Neural progenitor cell (in vitro differentiated cells): Measurements from ENCODE around the gene OR10X1. TPM values are rescaled to one million over a fixed set of nuclear protein-coding genes. Genes with fewer than 3 reads are reported as not detected.

Experiments used
- DNase-seq: peaks from one replicate; pipeline ENCODE4 v3.0.0-alpha.2; 2016; ENCODE audit warnings: low spot score
- H2AFZ ChIP-seq: fragments of 200-600 bp; sonication (generic); replicated peaks from 2 replicates; pipeline ENCODE4 v1.6.1; 2016; ENCODE audit warnings: antibody characterized with exemption
- H3F3A ChIP-seq: fragments of 200-600 bp; sonication (generic); 2 replicates; pipeline ENCODE4 v1.6.1; 2016; ENCODE audit warnings: antibody characterized with exemption, low read depth
- H3K27ac ChIP-seq: fragments of 200-600 bp; sonication (generic); 2 replicates; pipeline ENCODE4 v1.5.1; 2016; ENCODE audit warnings: mild to moderate bottlenecking
- H3K27me3 ChIP-seq: fragments of 200-600 bp; sonication (generic); 2 replicates; pipeline ENCODE4 v1.6.1; 2016; ENCODE audit warnings: mild to moderate bottlenecking, moderate library complexity
- H3K36me3 ChIP-seq: fragments of 200-600 bp; sonication (generic); 2 replicates; pipeline ENCODE4 v1.5.1; 2016
- H3K4me1 ChIP-seq: fragments of 200-600 bp; sonication (generic); 2 replicates; pipeline ENCODE4 v1.6.1; 2016; ENCODE audit warnings: mixed run types
- H3K4me2 ChIP-seq: fragments of 200-600 bp; sonication (generic); 2 replicates; pipeline ENCODE4 v1.6.1; 2016
- H3K4me3 ChIP-seq: fragments of 200-600 bp; sonication (generic); 2 replicates; pipeline ENCODE4 v1.5.1; 2016
- H3K79me2 ChIP-seq: fragments of 200-600 bp; sonication (generic); 2 replicates; pipeline ENCODE4 v1.6.1; 2016; ENCODE audit warnings: low read depth
- H3K9ac ChIP-seq: fragments of 200-600 bp; sonication (generic); 2 replicates; pipeline ENCODE4 v1.6.1; 2016
- H3K9me3 ChIP-seq: fragments of 200-600 bp; sonication (generic); 2 replicates; pipeline ENCODE4 v1.5.1; 2016; ENCODE audit warnings: low read depth
- H4K20me1 ChIP-seq: fragments of 200-600 bp; sonication (generic); 2 replicates; pipeline ENCODE4 v1.6.1; 2016; ENCODE audit warnings: low read depth
- H3K27ac Mint-ChIP-seq: 3 replicates; pipeline ENCODE4 v1.8.0; 2021; ENCODE audit warnings: mixed read lengths
- H3K27me3 Mint-ChIP-seq: 2 replicates; pipeline ENCODE4 v1.8.0; 2022; ENCODE audit warnings: low read depth, mild to moderate bottlenecking, inconsistent platforms, moderate library complexity, mixed read lengths; ENCODE audit not compliant: insufficient read depth
- H3K36me3 Mint-ChIP-seq: 3 replicates; pipeline ENCODE4 v1.8.0; 2021; ENCODE audit warnings: mixed read lengths
- H3K4me1 Mint-ChIP-seq: 3 replicates; pipeline ENCODE4 v1.8.0; 2021; ENCODE audit warnings: mixed read lengths
- H3K4me3 Mint-ChIP-seq: 3 replicates; pipeline ENCODE4 v1.8.0; 2021; ENCODE audit warnings: mild to moderate bottlenecking, moderate library complexity, mixed read lengths
- H3K9me3 Mint-ChIP-seq: 3 replicates; pipeline ENCODE4 v1.8.0; 2020; ENCODE audit warnings: mixed read lengths
- EZH2 ChIP-seq: fragments of 200-600 bp; sonication (generic); IDR thresholded peaks from 2 replicates; pipeline ENCODE4 v1.6.1; 2017; ENCODE audit warnings: antibody characterized with exemption, mild to moderate bottlenecking, moderate library complexity
- EZH2phosphoT487 ChIP-seq: fragments of 200-600 bp; sonication (generic); IDR thresholded peaks from 2 replicates; pipeline ENCODE4 v1.6.1; 2017; ENCODE audit warnings: antibody characterized with exemption
- total RNA-seq: library from RNA; depleted of rRNA; stranded (reverse); fragments of >200 nt; gene quantifications from 2 replicates; pipeline ENCODE4 v1.2.3, GENCODE V29; 2015; ENCODE audit warnings: low replicate concordance
- TF ChIP-seq, protein P1 (sequence below): fragments of 200-600 bp; sonication (generic); IDR thresholded peaks from 2 replicates; pipeline ENCODE4 v1.5.1; 2017; ENCODE audit warnings: antibody characterized with exemption, mild to moderate bottlenecking

OR10X1 gene
- total RNA-seq, 1 donor from 2014 or later, result not detected

- DNase-seq, result no peak
- Histone ChIP-seq H3K4me2 (no peak overlapping the region), H3K4me1 (no peaks in the 10 kb centered on the region), H4K20me1 (no peaks in the 10 kb centered on the region), H3K27me3 (no peaks in the 10 kb centered on the region), H3K36me3 (no peaks in the 10 kb centered on the region), H3K27ac (no peak overlapping the region), H3K9me3 (no peaks in the 10 kb centered on the region), H3F3A (no peaks in the 10 kb centered on the region), H2AFZ (no peak overlapping the region), H3K4me3 (no peak overlapping the region), H3K79me2 (no peaks in the 10 kb centered on the region), H3K9ac (no peak overlapping the region)
- Mint-ChIP-seq H3K4me1 (no peaks in the 10 kb centered on the region), H3K36me3 (no peaks in the 10 kb centered on the region), H3K27ac (no peak overlapping the region), H3K4me3 (no peak overlapping the region), H3K9me3 (no peaks in the 10 kb centered on the region), H3K27me3 (no peaks in the 10 kb centered on the region)
- no peak for TF ChIP-seq EZH2
- TF ChIP-seq EZH2phosphoT487, result no peak
- TF ChIP-seq, protein P1, sequence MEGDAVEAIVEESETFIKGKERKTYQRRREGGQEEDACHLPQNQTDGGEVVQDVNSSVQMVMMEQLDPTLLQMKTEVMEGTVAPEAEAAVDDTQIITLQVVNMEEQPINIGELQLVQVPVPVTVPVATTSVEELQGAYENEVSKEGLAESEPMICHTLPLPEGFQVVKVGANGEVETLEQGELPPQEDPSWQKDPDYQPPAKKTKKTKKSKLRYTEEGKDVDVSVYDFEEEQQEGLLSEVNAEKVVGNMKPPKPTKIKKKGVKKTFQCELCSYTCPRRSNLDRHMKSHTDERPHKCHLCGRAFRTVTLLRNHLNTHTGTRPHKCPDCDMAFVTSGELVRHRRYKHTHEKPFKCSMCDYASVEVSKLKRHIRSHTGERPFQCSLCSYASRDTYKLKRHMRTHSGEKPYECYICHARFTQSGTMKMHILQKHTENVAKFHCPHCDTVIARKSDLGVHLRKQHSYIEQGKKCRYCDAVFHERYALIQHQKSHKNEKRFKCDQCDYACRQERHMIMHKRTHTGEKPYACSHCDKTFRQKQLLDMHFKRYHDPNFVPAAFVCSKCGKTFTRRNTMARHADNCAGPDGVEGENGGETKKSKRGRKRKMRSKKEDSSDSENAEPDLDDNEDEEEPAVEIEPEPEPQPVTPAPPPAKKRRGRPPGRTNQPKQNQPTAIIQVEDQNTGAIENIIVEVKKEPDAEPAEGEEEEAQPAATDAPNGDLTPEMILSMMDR, result no peak
These were observed 15.1 kb downstream of the OR10X1 start for GRCh38 chr1:158564608-158565007.

DNA sequence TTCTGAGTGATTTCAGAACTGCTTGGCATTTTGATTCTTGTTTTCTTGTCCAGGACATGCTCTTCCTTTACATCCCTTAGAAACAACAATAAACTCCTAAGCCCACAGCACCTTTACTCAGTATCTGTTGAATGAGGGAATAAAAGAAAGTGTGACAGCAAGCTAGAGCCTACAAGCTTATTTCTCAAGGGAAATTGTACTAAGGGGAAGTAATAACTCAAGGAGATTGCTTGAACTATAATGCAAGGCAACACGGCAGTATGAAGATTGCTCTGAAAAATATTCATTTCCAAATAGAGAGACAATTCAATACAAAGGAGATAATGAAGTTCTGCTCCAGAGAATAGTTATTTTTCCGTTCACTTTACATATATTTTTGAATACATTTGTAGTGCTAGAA lies 15.8 kb downstream of the OR10X1 start:
- Mint-ChIP-seq H3K4me3 (no peak overlapping the region), H3K9me3 (no peaks in the 10 kb centered on the region), H3K27ac (no peak overlapping the region), H3K36me3 (no peaks in the 10 kb centered on the region), H3K4me1 (no peaks in the 10 kb centered on the region), H3K27me3 (no peaks in the 10 kb centered on the region)
- no peaks in the 10 kb centered on the region for H3K36me3 ChIP-seq
- TF ChIP-seq EZH2 (no peak), EZH2phosphoT487 (no peak)
- TF ChIP-seq, protein P1, result no peak
- H3K27ac ChIP-seq, result no peak overlapping the region
- no peak for DNase-seq
- no peak overlapping the region for H3K4me2 ChIP-seq
- no peak overlapping the region for H3K9ac ChIP-seq
- no peaks in the 10 kb centered on the region for H3F3A ChIP-seq
- H3K4me3 ChIP-seq, result no peak overlapping the region
- no peaks in the 10 kb centered on the region for H3K79me2 ChIP-seq
- H3K27me3 ChIP-seq, result no peaks in the 10 kb centered on the region
- H2AFZ ChIP-seq, result no peak overlapping the region
- H3K4me1 ChIP-seq, result no peaks in the 10 kb centered on the region
- no peaks in the 10 kb centered on the region for H4K20me1 ChIP-seq
- H3K9me3 ChIP-seq, result no peaks in the 10 kb centered on the region

DNA sequence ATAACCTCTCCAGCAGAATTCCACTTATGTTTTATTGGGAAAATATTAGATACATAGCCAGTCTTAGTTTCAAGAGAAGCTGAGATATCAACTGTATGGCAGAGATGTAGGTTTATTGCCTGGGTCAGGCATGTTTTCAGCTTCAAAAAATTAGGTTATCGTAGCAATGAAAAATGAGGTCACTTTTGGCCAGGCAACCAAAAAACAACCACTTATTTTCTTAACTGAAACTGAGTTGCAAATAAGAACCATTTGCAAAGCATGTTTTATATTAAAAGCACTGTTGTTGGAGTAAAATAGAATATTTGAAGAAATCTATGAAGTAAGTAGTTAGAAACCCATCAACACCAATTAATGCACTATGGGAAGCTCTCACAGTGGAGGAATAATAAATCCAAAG lies 20.0 kb downstream of the OR10X1 start:
- Histone ChIP-seq H4K20me1 (no peaks in the 10 kb centered on the region), H3K27ac (no peak overlapping the region), H3K27me3 (no peaks in the 10 kb centered on the region), H3K4me3 (no peak overlapping the region), H3K4me1 (no peaks in the 10 kb centered on the region), H3F3A (no peaks in the 10 kb centered on the region), H2AFZ (no peak overlapping the region), H3K9ac (no peak overlapping the region), H3K4me2 (no peak overlapping the region), H3K9me3 (no peaks in the 10 kb centered on the region), H3K36me3 (no peaks in the 10 kb centered on the region), H3K79me2 (no peaks in the 10 kb centered on the region)
- Mint-ChIP-seq H3K27ac (no peak overlapping the region), H3K27me3 (peaks cover 2% of the 10 kb centered on the region), H3K9me3 (no peaks in the 10 kb centered on the region), H3K36me3 (no peaks in the 10 kb centered on the region), H3K4me3 (no peak overlapping the region), H3K4me1 (no peaks in the 10 kb centered on the region)
- TF ChIP-seq EZH2 (no peak), EZH2phosphoT487 (no peak)
- TF ChIP-seq, protein P1, result no peak
- no peak for DNase-seq
